Gastroesophageal sphincter (tissue), 4 donors: ENCODE results near the gene COQ9. TPM values are rescaled to one million over a fixed set of nuclear protein-coding genes. Genes with fewer than 3 reads are reported as not detected.

Experiments used
- ATAC-seq: fragments of 150-250 bp; one replicate; pipeline ENCODE4 v1.9.1; 2016; ENCODE audit warnings: mild to moderate bottlenecking, moderate library complexity
- H3K27ac ChIP-seq, 4 donors: fragments of 200-600 bp; sonication (generic) in 3 of 4; 1 replicate in 3 of 4; 2 replicates in 1 of 4; pipeline ENCODE4 v1.5.1; 2016 to 2019
- H3K27me3 ChIP-seq: fragments of 200-600 bp; sonication (generic); one replicate; pipeline ENCODE4 v1.5.1; 2019
- H3K36me3 ChIP-seq, 2 donors: fragments of 200-600 bp; sonication (generic); one replicate each; pipeline ENCODE4 v1.5.1; 2019; ENCODE audit warnings: control low read depth in 1 of 2
- H3K4me1 ChIP-seq, 3 donors: fragments of 200-600 bp; sonication (generic); 1 replicate in 2 of 3; 2 replicates in 1 of 3; pipeline ENCODE4 v1.5.1; 2016 to 2019; ENCODE audit warnings: control low read depth in 2 of 3
- H3K4me3 ChIP-seq, 2 donors: fragments of 200-600 bp; sonication (generic); one replicate each; pipeline ENCODE4 v1.5.1; 2019; ENCODE audit warnings: mild to moderate bottlenecking in 1 of 2, moderate library complexity in 1 of 2
- H3K9me3 ChIP-seq, 3 donors: fragments of 200-600 bp; sonication (generic); one replicate each; pipeline ENCODE4 v1.5.1; 2017 to 2019; ENCODE audit warnings: control low read depth in 2 of 3
- CTCF ChIP-seq, 4 experiments: fragments of 200-600 bp in 2 of 4; fragments of 450-650 bp in 2 of 4; sonication (generic) in 1 of 4; IDR thresholded peaks; one replicate each; pipeline ENCODE4 v1.5.1; 2017 to 2019; ENCODE audit warnings: antibody characterized with exemption in 4 of 4, mild to moderate bottlenecking in 2 of 4, moderate library complexity in 2 of 4
- EP300 ChIP-seq: sonication (generic); formaldehyde crosslinking; IDR thresholded peaks from one replicate; pipeline ENCODE4 v1.6.1; 2017; ENCODE audit warnings: antibody characterized with exemption, mild to moderate bottlenecking
- POLR2A ChIP-seq, 2 donors: fragments of 450-650 bp; IDR thresholded peaks; one replicate each; pipeline ENCODE4 v1.6.1; 2017; ENCODE audit warnings: antibody characterized with exemption in 2 of 2, mild to moderate bottlenecking in 2 of 2, moderate library complexity in 1 of 2
- POLR2AphosphoS5 ChIP-seq: sonication (generic); formaldehyde crosslinking; IDR thresholded peaks from one replicate; pipeline ENCODE4 v1.6.1; 2017; ENCODE audit warnings: antibody characterized with exemption
- WGBS, 2 donors: methylation state at CpG; one replicate each; pipeline ENCODE4 v1.1.5; 2018; ENCODE audit warnings: low coverage in 1 of 2; 5-methylcytosine and 5-hydroxymethylcytosine counted together
- total RNA-seq, 4 donors: library from RNA; depleted of rRNA; stranded (reverse); fragments of >200 nt; gene quantifications; one replicate each; pipeline ENCODE4 v1.1.0, GENCODE V29; 2016

COQ9 gene
- total RNA-seq, 4 donors from 2014 or later: 45.0 to 122 (median 84.9) TPM

- Histone ChIP-seq H3K4me1 (peaks cover 0 to 22% (median 6%) of the 10 kb centered on the region in 3 donors), H3K27me3 (no peaks in the 10 kb centered on the region), H3K27ac (peak overlapping the region in 3 of 4 donors; percentile 1 to 27 (median 23)), H3K36me3 (peaks cover 0 to 97% of the 10 kb centered on the region in 2 donors), H3K4me3 (no peak overlapping the region), H3K9me3 (no peaks in the 10 kb centered on the region)
- TF ChIP-seq POLR2A (IDR thresholded peaks at IDR 0.05) (no peak), CTCF (IDR thresholded peaks at IDR 0.05) (no peak), POLR2AphosphoS5 (no peak), EP300 (no peak)
- 10 to 28% methylated on average over 4 to 6 of the region's 6 CpGs for WGBS, 2 donors
- peak; percentile 62 for ATAC-seq
These were observed 23.4 kb downstream of the COQ9 start for GRCh38 chr16:57470711-57471110.

GRCh38 chr16:57471209-57471608 lies 23.9 kb downstream of the COQ9 start:
- Histone ChIP-seq H3K27ac (peak overlapping the region in 3 of 4 donors; percentile 1 to 27 (median 23)), H3K36me3 (peaks cover 0 to 92% of the 10 kb centered on the region in 2 donors), H3K4me1 (peaks cover 0 to 24% (median 6%) of the 10 kb centered on the region in 3 donors), H3K9me3 (no peaks in the 10 kb centered on the region), H3K4me3 (no peak overlapping the region), H3K27me3 (no peaks in the 10 kb centered on the region)
- TF ChIP-seq EP300 (no peak), POLR2AphosphoS5 (no peak), POLR2A (IDR thresholded peaks at IDR 0.05) (no peak), CTCF (IDR thresholded peaks at IDR 0.05) (no peak)
- 100% methylated on average over 1 of the region's 1 CpG for WGBS, 2 donors
- ATAC-seq: no peak

- H3K9me3 ChIP-seq: no peaks in the 10 kb centered on the region
- ATAC-seq: no peak
- TF ChIP-seq POLR2AphosphoS5 (no peak), POLR2A (IDR thresholded peaks at IDR 0.05) (no peak), CTCF (IDR thresholded peaks at IDR 0.05) (no peak), EP300 (no peak)
- no peak overlapping the region for H3K4me3 ChIP-seq
- no peaks in the 10 kb centered on the region for H3K27me3 ChIP-seq
- H3K36me3 ChIP-seq: peaks cover 0 to 83% of the 10 kb centered on the region in 2 donors
- H3K27ac ChIP-seq: no peak overlapping the region
- peaks cover 0 to 33% (median 7%) of the 10 kb centered on the region in 3 donors for H3K4me1 ChIP-seq
- 41 to 61% methylated on average over 8 of the region's 10 CpGs for WGBS, 2 donors
These were observed 24.8 kb downstream of the COQ9 start for GRCh38 chr16:57471852-57472664.

- 60% methylated on average over 1 of the region's 4 CpGs; no CpG with 5 or more reads in 1 of the 2 donors for WGBS, 2 donors
- H3K27ac ChIP-seq: no peak overlapping the region
- no peaks in the 10 kb centered on the region for H3K9me3 ChIP-seq
- peaks cover 0 to 78% of the 10 kb centered on the region in 2 donors for H3K36me3 ChIP-seq
- H3K27me3 ChIP-seq: no peaks in the 10 kb centered on the region
- TF ChIP-seq EP300: no peak
- no peak for TF ChIP-seq POLR2A (IDR thresholded peaks at IDR 0.05)
- TF ChIP-seq CTCF (IDR thresholded peaks at IDR 0.05): no peak
- no peak for TF ChIP-seq POLR2AphosphoS5
- no peak overlapping the region for H3K4me3 ChIP-seq
- H3K4me1 ChIP-seq: peaks cover 0 to 39% (median 13%) of the 10 kb centered on the region in 3 donors
- ATAC-seq: no peak
These were observed 25.4 kb downstream of the COQ9 start for GRCh38 chr16:57472665-57473060.
